Chondrocyte (in vitro differentiated cells): ENCODE results near the gene POU3F1. TPM values are rescaled to one million over a fixed set of nuclear protein-coding genes. Genes with fewer than 3 reads are reported as not detected.

Experiments
- DNase-seq: peaks from one replicate; pipeline ENCODE4 v3.0.0; 2021; ENCODE audit warnings: mixed read lengths, low spot score
- H3K27ac Mint-ChIP-seq: one replicate; pipeline ENCODE4 v1.8.0; 2021; ENCODE audit warnings: mild to moderate bottlenecking, moderate library complexity, mixed read lengths; ENCODE audit not compliant: unreplicated experiment
- H3K27me3 Mint-ChIP-seq: 2 replicates; pipeline ENCODE4 v1.8.0; 2021; ENCODE audit warnings: low read depth, mixed read lengths
- H3K36me3 Mint-ChIP-seq: 2 replicates; pipeline ENCODE4 v1.8.0; 2021; ENCODE audit warnings: low read depth, mixed read lengths
- H3K4me1 Mint-ChIP-seq: 2 replicates; pipeline ENCODE4 v1.8.0; 2021; ENCODE audit warnings: low read depth, mild to moderate bottlenecking, mixed read lengths
- H3K4me3 Mint-ChIP-seq: one replicate; pipeline ENCODE4 v1.8.0; 2021; ENCODE audit warnings: mild to moderate bottlenecking, moderate library complexity, mixed read lengths; ENCODE audit not compliant: unreplicated experiment
- H3K9me3 Mint-ChIP-seq: 2 replicates; pipeline ENCODE4 v1.8.0; 2021; ENCODE audit warnings: low read depth, mixed read lengths
- total RNA-seq: library from RNA; stranded (reverse); gene quantifications from 3 replicates; pipeline ENCODE4 v1.2.1, GENCODE V29; 2021
- TF ChIP-seq, protein P1 (sequence below): fragments of 200-600 bp; sonication (generic); IDR thresholded peaks from 2 replicates; pipeline ENCODE4 v1.5.0; 2021; ENCODE audit warnings: antibody characterized with exemption, mild to moderate bottlenecking, moderate library complexity

The POU3F1 gene
- total RNA-seq, 1 donor from 2014 or later = 1.6 TPM

DNA sequence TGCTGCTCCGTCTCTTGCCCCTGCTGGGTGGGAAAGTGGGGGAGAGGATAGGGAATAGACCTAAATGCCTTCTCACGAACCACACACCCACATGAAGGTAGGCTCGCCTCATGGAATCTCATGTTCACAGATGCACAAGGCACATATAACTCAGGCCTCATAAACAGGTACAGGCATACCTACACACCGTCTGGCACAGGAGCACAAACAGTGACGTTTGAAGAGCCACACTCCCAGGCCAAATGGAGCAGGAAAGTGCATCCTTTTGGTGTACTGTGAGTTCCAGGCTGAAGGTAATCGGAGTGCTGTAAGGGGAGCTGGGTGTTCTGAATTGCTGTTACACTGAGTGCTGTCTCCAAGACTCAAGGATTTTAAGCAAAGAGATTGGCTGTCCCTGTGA is 20.9 kb downstream of the POU3F1 start:
- no peaks in the 10 kb centered on the region for H3K27me3 Mint-ChIP-seq
- no peak for DNase-seq
- no peak overlapping the region for H3K27ac Mint-ChIP-seq
- TF ChIP-seq, protein P1, sequence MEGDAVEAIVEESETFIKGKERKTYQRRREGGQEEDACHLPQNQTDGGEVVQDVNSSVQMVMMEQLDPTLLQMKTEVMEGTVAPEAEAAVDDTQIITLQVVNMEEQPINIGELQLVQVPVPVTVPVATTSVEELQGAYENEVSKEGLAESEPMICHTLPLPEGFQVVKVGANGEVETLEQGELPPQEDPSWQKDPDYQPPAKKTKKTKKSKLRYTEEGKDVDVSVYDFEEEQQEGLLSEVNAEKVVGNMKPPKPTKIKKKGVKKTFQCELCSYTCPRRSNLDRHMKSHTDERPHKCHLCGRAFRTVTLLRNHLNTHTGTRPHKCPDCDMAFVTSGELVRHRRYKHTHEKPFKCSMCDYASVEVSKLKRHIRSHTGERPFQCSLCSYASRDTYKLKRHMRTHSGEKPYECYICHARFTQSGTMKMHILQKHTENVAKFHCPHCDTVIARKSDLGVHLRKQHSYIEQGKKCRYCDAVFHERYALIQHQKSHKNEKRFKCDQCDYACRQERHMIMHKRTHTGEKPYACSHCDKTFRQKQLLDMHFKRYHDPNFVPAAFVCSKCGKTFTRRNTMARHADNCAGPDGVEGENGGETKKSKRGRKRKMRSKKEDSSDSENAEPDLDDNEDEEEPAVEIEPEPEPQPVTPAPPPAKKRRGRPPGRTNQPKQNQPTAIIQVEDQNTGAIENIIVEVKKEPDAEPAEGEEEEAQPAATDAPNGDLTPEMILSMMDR = no peak
- H3K4me3 Mint-ChIP-seq = no peak overlapping the region
- no peaks in the 10 kb centered on the region for H3K9me3 Mint-ChIP-seq
- peaks cover 19% of the 10 kb centered on the region for H3K36me3 Mint-ChIP-seq
- peaks cover 27% of the 10 kb centered on the region for H3K4me1 Mint-ChIP-seq

GRCh38 chr1:38025233-38025632 is 21.4 kb downstream of the POU3F1 start:
- H3K4me1 Mint-ChIP-seq = peaks cover 27% of the 10 kb centered on the region
- no peak overlapping the region for H3K27ac Mint-ChIP-seq
- no peaks in the 10 kb centered on the region for H3K27me3 Mint-ChIP-seq
- DNase-seq = no peak
- no peak overlapping the region for H3K4me3 Mint-ChIP-seq
- H3K36me3 Mint-ChIP-seq = peaks cover 23% of the 10 kb centered on the region
- no peaks in the 10 kb centered on the region for H3K9me3 Mint-ChIP-seq
- TF ChIP-seq, protein P1 = no peak

DNA sequence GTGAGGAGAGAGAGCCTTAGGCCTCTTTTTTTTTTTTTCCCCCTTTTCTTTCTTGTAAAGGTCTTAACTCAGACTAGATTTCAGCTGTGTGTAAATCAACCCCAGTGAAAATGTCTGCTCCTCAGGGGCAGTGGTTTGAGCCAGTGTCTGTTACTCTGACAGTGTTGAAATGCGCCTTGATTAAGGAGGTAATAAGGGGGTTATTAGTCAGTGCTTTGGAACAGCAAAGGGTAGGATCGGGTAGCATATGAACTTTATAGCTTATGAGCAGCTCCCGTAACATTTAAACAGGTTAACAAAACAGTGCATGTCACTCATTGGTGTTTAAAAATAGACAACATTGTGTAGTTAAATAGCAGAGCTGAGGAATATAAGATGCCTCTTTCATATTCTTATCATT is 23.8 kb downstream of the POU3F1 start:
- peaks cover 18% of the 10 kb centered on the region for H3K4me1 Mint-ChIP-seq
- TF ChIP-seq, protein P1 = no peak
- H3K4me3 Mint-ChIP-seq = no peak overlapping the region
- H3K9me3 Mint-ChIP-seq = no peaks in the 10 kb centered on the region
- no peak for DNase-seq
- no peak overlapping the region for H3K27ac Mint-ChIP-seq
- H3K36me3 Mint-ChIP-seq = peaks cover 33% of the 10 kb centered on the region
- no peaks in the 10 kb centered on the region for H3K27me3 Mint-ChIP-seq

DNA sequence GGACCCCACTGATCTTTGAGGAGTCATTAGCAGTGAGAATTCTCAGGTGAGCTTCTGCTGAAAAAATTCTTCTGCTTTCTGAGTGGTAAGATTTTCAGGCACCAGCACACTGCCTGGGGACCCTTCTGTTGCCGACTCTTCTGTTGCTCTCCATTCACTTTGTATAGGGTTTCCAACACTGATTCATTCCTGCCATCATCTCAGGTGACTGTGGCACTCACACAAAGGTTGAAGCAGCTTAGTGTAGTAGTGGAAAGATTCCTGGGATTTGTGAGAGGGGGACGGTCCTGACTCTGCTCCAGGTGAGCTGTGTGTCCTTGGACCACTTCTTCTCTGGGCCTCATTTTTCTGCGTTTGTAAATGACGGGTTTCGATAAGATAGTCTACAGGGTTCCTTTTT is 24.6 kb downstream of the POU3F1 start:
- no peaks in the 10 kb centered on the region for H3K27me3 Mint-ChIP-seq
- H3K4me3 Mint-ChIP-seq = no peak overlapping the region
- DNase-seq = peak; percentile 11
- H3K9me3 Mint-ChIP-seq = no peaks in the 10 kb centered on the region
- TF ChIP-seq, protein P1 = no peak
- no peak overlapping the region for H3K27ac Mint-ChIP-seq
- H3K36me3 Mint-ChIP-seq = peaks cover 34% of the 10 kb centered on the region
- peaks cover 18% of the 10 kb centered on the region for H3K4me1 Mint-ChIP-seq

- H3K4me3 Mint-ChIP-seq = no peak overlapping the region
- peak overlapping the region; percentile 78 for H3K27ac Mint-ChIP-seq
- TF ChIP-seq, protein P1 = no peak
- peaks cover 33% of the 10 kb centered on the region for H3K36me3 Mint-ChIP-seq
- peaks cover 23% of the 10 kb centered on the region for H3K4me1 Mint-ChIP-seq
- H3K9me3 Mint-ChIP-seq = no peaks in the 10 kb centered on the region
- DNase-seq = no peak
- H3K27me3 Mint-ChIP-seq = no peaks in the 10 kb centered on the region
Observed at GRCh38 chr1:38020396-38020795, 26.2 kb downstream of the POU3F1 start.
